SU-DHL-6 (cell line): Measurements from ENCODE around the gene RHBDD3.
"Not testable (repeated sequence)": the region's sequence is repeated elsewhere in the genome, so short reads cannot be mapped to it uniquely, and the experiment has no call there.

ENCODE experiments used
- H2AFZ ChIP-seq: fragments of 200-600 bp; sonication (generic); 2 replicates; pipeline ENCODE4 v1.6.1; 2014; ENCODE audit warnings: low read depth, mild to moderate bottlenecking, moderate library complexity, mixed read lengths, antibody characterized with exemption, low read length; ENCODE audit not compliant: severe bottlenecking
- H3F3A ChIP-seq: fragments of 200-600 bp; shearing (Covaris generic); 2 replicates; pipeline ENCODE4 v1.6.0; 2016; ENCODE audit warnings: antibody characterized with exemption, mild to moderate bottlenecking; ENCODE audit not compliant: insufficient read depth
- H3K27ac ChIP-seq: fragments of 200-600 bp; sonication (generic); 2 replicates; pipeline ENCODE4 v1.5.1; 2016; ENCODE audit warnings: low read depth, mild to moderate bottlenecking, low read length, moderate library complexity, mixed read lengths
- H3K27me3 ChIP-seq: fragments of 200-600 bp; sonication (generic), shearing (Covaris generic); 2 replicates; pipeline ENCODE4 v1.6.0; 2014; ENCODE audit warnings: mild to moderate bottlenecking, low read length
- H3K36me3 ChIP-seq: fragments of 200-600 bp; sonication (generic); 2 replicates; pipeline ENCODE4 v1.6.1; 2014; ENCODE audit warnings: mild to moderate bottlenecking, low read length, mixed read lengths
- H3K4me2 ChIP-seq: fragments of 300-600, 200-600 bp; shearing (Covaris generic), sonication (generic); 2 replicates; pipeline ENCODE4 v1.6.0; 2014; ENCODE audit warnings: low read length, low read depth, mild to moderate bottlenecking; ENCODE audit not compliant: poor library complexity, severe bottlenecking
- H3K4me3 ChIP-seq: fragments of 200-600 bp; sonication (generic); 2 replicates; pipeline ENCODE4 v1.5.1; 2014; ENCODE audit warnings: antibody characterized with exemption, low read length, mild to moderate bottlenecking, mixed read lengths; ENCODE audit not compliant: insufficient read depth, poor library complexity, severe bottlenecking
- H3K79me2 ChIP-seq: fragments of 200-600 bp; sonication (generic); 2 replicates; pipeline ENCODE4 v1.6.1; 2014; ENCODE audit warnings: mild to moderate bottlenecking, low read length, moderate library complexity; ENCODE audit not compliant: insufficient read depth
- H3K9ac ChIP-seq: fragments of 200-600 bp; sonication (generic); 2 replicates; pipeline ENCODE4 v1.7.0; 2014; ENCODE audit warnings: mild to moderate bottlenecking, low read length
- H3K9me2 ChIP-seq: fragments of 200-600 bp; sonication (generic); replicated peaks from 2 replicates; pipeline ENCODE4 v1.6.1; 2014; ENCODE audit warnings: low read length; ENCODE audit not compliant: insufficient read depth
- H3K9me3 ChIP-seq: fragments of 200-600 bp; sonication (generic); 2 replicates; pipeline ENCODE4 v1.6.1; 2014; ENCODE audit warnings: low read length, mixed read lengths; ENCODE audit not compliant: insufficient read depth
- H4K20me1 ChIP-seq: fragments of 200-600 bp; sonication (generic); 2 replicates; pipeline ENCODE4 v1.6.1; 2014; ENCODE audit warnings: low read depth, mild to moderate bottlenecking, antibody characterized with exemption, low read length, moderate library complexity, mixed read lengths
- CTCF ChIP-seq: fragments of 200-600 bp; sonication (generic); IDR thresholded peaks from one replicate; pipeline ENCODE4 v1.5.1; 2017; ENCODE audit warnings: antibody characterized with exemption, mild to moderate bottlenecking, low read length, moderate library complexity; ENCODE audit not compliant: insufficient read depth, poor library complexity, severe bottlenecking
- EZH2phosphoT487 ChIP-seq: fragments of 200-600 bp; sonication (generic), shearing (Covaris generic); conservative IDR thresholded peaks from 2 replicates; pipeline ENCODE4 v1.6.1; 2018; ENCODE audit warnings: mild to moderate bottlenecking, antibody characterized with exemption, low read length, moderate library complexity, mixed read lengths

RHBDD3 gene

DNA sequence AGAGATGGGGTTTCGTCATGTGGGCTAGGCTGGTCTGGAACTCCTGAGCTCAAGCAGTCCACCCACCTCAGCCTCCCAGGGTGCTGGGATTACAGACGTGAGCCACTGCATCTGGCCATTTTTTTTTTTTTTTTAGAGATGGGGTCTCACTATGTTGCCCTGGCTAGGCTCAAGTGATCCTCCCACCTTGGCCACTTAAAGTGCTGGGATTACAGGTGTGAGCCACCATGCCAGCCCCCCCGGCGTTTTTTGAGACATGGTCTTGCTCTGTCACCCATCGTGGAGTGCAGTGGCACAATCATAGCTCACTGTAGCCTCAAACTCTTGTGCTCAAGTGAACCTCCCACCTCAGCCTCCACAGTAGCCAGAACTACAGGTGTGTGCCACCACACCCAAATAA is 16.5 kb downstream of the RHBDD3 start:
- Histone ChIP-seq H3K4me3 (no peak overlapping the region), H3K4me2 (no peak overlapping the region), H3K36me3 (no peaks in the 10 kb centered on the region), H3F3A (no peaks in the 10 kb centered on the region), H3K27me3 (no peaks in the 10 kb centered on the region), H3K79me2 (no peaks in the 10 kb centered on the region), H3K9me2 (no peaks in the 10 kb centered on the region), H3K9me3 (no peaks in the 10 kb centered on the region), H3K9ac (no peak overlapping the region), H2AFZ (no peak overlapping the region), H3K27ac (no peak overlapping the region), H4K20me1 (no peaks in the 10 kb centered on the region)
- no peak for TF ChIP-seq CTCF
- no peak for TF ChIP-seq EZH2phosphoT487

DNA sequence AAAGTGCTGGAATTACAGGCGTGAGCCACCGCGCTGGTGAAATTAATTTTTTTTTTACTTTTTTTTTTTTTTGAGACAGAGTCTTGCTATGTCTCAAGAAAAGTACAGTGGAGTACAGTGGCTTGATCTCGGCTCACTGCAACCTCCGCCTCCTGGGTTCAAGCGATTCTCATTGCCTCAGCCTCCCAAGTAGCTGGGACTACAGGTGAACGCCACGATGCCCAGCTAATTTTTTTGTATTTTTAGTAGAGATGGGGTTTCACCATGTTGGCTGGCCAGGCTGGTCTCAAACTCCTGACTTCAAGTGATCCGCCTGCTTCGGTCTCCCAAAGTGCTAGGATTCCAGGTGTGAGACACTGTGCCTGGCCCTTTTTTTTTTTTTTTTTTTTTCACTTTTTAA is 19.9 kb downstream of the RHBDD3 start:
- not testable (repeated sequence) for H4K20me1 ChIP-seq, H3K36me3 ChIP-seq, H3K9me2 ChIP-seq, H2AFZ ChIP-seq, H3K79me2 ChIP-seq, H3K4me2 ChIP-seq, H3F3A ChIP-seq, H3K27ac ChIP-seq, H3K27me3 ChIP-seq, H3K9me3 ChIP-seq, H3K4me3 ChIP-seq, H3K9ac ChIP-seq

GRCh38 chr22:29245626-29246385 is 22.0 kb downstream of the RHBDD3 start:
- no peaks in the 10 kb centered on the region for H3K9me2 ChIP-seq
- no peak overlapping the region for H3K4me2 ChIP-seq

More at GRCh38 chr22:29245626-29246385, 22.0 kb downstream of the RHBDD3 start:
- no peaks in the 10 kb centered on the region for H3K36me3 ChIP-seq
- no peaks in the 10 kb centered on the region for H4K20me1 ChIP-seq
- H3K27ac ChIP-seq: no peak overlapping the region
- H3K9ac ChIP-seq: no peak overlapping the region
- no peaks in the 10 kb centered on the region for H3F3A ChIP-seq
- H3K4me3 ChIP-seq: no peak overlapping the region
- H3K27me3 ChIP-seq: no peaks in the 10 kb centered on the region
- no peak overlapping the region for H2AFZ ChIP-seq
- H3K79me2 ChIP-seq: no peaks in the 10 kb centered on the region
- TF ChIP-seq EZH2phosphoT487: no peak
- TF ChIP-seq CTCF: peak; percentile 78
- no peaks in the 10 kb centered on the region for H3K9me3 ChIP-seq
